Activated T-cell treated with anti-CD3 and anti-CD28 coated beads for 48 hours (primary cell): ENCODE data around the gene HSD3B7.

Experiments used
- DNase-seq: peaks from one replicate; pipeline ENCODE4 v3.0.0-alpha.2; 2020; ENCODE audit warnings: low read depth

HSD3B7 gene

DNA sequence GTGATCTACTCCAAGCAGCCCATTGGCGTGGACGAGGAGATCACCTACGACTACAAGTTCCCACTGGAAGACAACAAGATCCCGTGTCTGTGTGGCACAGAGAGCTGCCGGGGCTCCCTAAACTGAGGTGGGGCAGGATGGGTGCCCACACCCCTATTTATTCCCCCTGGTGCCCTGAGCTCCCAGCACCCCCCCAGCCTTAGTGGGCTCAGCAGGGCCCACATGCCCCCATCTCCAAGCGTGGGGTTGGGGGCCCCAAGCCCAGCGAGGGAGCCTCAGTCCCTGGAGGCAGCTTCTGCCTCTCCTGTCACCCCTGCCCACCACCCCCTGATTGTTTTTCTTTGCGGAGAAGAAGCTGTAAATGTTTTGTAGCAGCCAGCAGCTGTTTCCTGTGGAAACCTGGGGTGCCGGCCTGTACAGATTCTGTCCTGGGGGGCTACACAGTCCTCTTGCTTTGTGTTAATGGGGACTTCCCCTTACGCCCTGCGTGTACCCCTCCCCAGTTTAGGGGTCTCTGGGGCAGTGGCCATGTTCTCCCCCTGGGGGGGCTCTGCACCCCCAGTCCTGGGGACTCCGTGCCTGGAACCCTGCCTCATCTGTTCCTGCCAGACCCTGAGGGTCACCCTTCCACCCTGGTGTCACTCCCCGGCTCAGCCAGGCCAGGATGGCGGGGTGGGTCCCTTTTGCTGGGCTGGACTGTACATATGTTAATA is 953 bp upstream of the HSD3B7 start:
- DNase-seq, result no peak

GRCh38 chr16:30985401-30986128 is 558 bp downstream of the HSD3B7 start:
- DNase-seq, result no peak

DNA sequence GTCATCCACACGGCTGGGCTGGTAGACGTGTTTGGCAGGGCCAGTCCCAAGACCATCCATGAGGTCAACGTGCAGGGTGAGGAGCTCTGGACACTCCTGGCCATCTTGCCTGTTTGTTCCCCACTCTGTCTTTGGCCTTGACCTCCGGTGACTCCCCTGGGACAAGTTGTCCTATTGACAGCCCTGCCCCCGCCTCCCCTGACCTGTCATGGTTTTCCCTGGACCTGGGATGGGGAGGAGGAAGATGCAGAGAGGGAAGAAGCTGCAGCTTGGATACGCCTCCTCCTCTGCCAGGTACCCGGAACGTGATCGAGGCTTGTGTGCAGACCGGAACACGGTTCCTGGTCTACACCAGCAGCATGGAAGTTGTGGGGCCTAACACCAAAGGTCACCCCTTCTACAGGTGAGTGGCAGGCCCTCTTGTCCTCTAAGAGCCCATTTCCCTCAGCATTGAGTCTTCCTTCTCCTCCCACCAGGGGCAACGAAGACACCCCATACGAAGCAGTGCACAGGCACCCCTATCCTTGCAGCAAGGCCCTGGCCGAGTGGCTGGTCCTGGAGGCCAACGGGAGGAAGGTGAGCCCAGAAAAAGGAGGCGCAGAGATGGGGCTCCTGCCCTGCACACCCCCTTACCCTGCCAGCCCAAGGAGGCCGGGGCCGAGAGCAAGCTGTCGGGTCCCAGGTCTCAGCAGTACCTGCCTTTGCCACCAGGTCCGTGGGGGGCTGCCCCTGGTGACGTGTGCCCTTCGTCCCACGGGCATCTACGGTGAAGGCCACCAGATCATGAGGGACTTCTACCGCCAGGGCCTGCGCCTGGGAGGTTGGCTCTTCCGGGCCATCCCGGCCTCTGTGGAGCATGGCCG is 1.4 kb downstream of the HSD3B7 start:
- no peak for DNase-seq

DNA sequence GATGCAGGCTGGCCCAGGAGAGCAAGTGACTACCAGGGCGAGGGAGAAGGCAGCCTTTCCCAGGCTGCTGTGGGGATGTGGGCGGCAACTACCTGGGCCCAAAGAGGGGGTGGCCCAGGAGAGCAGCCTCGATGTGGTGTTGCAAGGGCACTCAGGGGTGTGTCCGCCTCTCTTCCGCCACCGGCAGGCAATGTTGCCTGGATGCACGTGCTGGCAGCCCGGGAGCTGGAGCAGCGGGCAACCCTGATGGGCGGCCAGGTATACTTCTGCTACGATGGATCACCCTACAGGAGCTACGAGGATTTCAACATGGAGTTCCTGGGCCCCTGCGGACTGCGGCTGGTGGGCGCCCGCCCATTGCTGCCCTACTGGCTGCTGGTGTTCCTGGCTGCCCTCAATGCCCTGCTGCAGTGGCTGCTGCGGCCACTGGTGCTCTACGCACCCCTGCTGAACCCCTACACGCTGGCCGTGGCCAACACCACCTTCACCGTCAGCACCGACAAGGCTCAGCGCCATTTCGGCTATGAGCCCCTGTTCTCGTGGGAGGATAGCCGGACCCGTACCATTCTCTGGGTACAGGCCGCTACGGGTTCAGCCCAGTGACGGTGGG is 2.7 kb downstream of the HSD3B7 start:
- DNase-seq, result no peak

DNA sequence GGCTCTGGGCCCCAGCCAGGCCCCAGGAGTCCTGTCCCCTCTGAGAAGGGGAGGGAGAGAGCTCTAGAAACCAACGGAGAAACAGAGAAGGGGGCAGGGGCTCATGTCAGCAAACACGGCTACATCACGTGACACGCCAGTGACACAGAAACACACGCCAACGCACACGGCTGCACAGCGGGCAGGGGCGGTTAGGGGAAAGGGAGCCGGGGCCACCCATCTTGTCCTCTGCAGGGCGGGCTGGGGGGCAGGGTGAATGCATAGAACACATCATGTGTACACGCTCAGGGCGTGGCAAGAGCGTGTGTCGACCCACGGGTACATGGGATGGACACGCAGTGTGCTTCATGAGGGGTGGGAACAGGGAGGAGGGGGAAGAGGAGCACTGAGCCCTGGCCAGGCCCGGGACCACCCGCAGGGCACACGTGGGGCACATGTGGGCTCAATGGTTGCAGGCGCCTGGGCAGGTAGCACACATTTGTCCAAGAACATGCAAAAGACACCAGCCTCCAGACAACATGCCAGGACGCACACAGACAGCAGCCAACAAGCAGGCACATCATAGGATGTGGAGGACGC is 4.6 kb downstream of the HSD3B7 start:
- no peak for DNase-seq

DNA sequence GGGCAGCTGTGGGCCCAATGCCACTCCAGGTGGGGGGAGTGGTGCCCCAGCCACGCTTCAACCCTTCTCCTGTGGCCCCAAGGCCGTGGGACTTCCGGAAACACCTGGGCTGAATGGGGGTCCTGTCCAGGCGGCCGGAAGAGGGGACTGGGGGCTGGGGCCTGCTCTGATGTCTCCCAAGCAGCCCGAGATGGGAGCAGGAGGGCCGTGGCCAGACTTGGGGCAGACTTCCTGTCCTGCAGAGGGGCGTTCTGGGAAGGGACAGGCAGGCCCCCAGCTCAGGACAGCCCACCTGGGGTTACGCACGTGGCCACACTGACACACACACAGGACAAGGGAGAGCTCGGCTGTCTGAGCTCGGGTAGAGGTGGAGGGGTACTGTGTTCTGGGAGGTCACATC is 5.1 kb downstream of the HSD3B7 start:
- DNase-seq, result no peak

DNA sequence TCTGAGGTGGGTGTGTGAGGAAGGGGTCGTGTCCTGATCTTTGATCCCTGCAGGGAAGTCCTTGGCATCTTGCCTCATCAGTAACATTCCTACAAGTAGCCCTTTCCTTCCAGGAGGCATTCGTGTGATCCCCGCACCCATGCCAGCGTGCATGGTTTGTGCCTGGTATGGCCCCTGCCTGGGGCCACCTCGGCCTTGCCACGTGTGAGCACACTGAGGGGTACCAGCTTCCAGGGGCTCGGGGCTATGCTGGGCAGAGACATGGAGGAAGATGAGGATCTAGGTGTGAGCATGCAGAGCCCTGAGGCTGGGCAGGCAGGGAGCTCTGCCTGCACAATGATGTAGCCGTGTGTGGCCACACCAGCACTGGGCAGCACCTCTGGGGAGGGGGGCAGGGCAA is 6.0 kb downstream of the HSD3B7 start:
- no peak for DNase-seq

GRCh38 chr16:30992276-30992780 is 7.3 kb downstream of the HSD3B7 start:
- no peak for DNase-seq

DNA sequence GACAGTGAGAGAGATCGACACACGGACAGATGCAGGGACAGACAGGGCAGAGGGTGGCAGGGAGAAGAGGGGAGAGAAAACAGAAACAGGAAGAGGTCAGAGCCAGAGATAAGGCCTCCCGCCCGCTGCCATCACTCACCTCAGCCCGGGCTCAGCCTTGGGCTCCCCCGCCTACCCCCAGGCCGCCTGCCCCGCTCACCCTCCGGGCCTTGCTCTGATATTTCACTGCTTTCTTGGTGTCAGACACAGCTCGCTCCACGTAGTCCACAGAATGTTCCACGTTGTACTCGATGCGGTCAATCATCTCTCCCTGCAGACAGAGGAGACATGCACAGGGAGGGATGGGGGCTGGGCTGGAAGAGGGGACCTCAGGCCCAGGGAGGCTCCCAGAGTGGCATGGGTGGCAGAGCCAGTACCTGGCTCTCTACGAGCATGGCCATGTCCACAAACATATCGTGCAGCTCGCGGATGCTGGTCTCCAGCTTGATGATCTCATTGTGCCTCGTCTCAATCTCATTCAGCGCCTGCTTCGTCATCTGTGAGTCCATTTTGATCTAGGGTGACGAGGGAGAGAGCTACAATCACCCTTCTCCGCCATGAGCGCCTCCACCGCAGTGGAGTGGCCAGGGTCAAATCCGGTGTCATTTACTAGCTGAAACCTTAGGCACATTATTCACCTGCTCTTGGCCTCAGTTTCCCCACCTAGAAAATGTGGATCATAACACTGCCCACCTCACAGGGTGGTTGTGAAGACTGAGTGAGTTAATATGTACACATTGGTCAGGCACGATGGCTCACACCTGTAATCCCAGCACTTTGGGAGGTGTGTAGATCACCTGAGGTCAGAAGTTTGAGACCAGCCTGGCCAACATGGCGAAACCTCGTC is 8.2 kb downstream of the HSD3B7 start:
- DNase-seq, result no peak

- no peak for DNase-seq
Measured at GRCh38 chr16:30995927-30996323, 10.9 kb downstream of the HSD3B7 start.

DNA sequence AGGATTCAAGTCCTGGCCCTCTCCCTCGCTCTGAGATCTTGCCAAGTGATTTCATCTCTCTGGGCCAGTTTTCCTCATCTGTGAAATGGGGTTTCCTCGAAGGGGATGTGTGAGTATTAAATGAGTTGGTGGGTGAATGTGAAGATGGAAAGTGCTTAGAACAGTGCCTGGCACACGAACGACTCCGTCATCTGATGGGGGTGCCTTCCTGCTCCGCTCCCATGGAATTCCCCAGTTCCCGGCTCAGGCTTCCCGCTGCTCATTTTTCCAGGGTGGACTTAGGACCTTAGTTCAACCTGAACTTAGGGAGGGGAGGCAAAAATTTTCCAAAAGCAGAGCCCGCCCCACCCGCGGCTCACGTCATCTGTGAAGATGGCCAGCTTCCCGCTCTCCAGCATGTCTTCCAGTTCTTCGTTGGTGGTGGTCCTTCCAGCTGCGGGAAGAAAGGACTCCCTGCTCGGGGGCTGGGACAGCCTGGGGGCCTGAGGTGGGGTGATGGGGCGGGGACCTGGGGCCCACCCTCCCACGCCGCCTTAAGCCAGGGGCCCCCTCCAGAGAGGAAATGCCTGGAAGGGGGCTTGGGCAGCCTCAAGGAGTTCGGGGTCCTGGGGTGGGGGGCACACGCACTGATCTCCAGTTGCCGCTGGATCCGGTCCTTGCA is 11.4 kb downstream of the HSD3B7 start:
- no peak for DNase-seq

DNA sequence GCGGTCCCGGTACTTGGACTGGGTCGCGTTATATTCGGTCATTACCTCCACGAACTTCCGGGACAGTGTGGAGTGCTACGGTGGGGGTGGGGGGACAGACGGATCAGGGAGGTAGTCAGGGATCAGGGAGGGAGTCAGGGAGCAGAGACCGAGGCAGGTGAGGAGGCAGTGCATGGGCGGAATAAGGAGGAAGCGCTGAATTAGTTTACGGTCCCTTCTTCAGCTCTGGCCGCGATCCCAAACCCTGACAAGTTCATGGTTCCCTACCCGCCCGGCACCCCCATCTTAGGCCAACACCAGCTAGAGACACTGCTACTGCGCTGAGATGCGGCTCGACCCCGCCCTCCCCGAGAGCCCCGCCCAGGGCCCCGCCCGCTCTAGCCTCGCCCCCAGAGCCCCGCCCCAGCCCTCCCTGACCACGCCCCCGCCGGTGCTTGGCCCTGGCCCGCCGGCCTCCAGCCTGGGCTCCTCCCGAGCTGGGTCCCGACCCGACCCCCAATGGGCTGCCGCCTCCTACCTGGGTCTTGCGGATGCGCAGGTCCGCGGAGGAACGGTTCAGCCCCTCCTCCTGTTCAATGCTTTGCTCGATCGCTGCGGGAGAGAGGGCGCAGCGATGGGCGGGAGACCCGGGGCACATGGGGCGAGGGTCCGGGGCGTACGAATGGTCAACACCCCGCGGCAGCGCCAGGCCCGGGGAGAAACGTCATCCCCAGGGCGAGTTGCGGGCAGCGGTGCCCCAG is 12.1 kb downstream of the HSD3B7 start:
- peak; percentile 83 for DNase-seq

- no peak for DNase-seq
Measured at GRCh38 chr16:30997725-30998711, 13.0 kb downstream of the HSD3B7 start.

GRCh38 chr16:30998852-30999761 is 14.1 kb downstream of the HSD3B7 start:
- DNase-seq, result no peak

DNA sequence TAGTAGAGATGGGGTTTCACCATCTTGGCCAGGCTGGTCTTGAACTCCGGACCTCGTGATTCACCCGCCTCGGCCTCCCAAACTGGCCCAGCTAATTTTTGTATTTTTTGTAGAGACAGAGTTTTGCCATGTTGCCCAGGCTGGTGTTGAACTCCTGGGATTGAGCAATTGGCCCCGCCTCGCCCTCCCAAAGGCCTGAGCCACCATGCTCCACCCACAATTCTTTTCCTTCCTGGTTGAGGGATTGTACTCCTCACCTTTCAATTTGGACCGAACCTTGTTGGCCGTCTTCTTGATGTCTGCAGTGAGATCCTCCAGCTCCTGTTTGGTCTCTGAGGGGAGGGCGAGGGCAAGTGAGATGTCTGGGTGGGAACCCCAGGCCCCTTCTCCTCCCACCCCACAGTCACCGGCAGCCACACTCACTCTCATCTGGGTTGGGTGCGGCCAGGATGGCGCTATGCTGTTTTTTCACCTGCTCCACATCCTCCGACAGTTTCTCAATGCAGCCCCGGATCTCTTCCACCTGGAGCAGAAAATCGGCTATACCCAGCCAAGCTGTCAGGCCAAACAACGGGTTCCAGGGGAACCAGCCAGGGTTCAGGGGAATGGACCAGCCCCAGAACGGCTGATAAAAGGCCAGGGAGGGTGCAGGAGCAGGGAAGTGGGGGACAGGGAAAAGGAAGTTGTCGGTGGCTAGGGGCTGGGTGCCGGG is 15.8 kb downstream of the HSD3B7 start:
- no peak for DNase-seq

DNA sequence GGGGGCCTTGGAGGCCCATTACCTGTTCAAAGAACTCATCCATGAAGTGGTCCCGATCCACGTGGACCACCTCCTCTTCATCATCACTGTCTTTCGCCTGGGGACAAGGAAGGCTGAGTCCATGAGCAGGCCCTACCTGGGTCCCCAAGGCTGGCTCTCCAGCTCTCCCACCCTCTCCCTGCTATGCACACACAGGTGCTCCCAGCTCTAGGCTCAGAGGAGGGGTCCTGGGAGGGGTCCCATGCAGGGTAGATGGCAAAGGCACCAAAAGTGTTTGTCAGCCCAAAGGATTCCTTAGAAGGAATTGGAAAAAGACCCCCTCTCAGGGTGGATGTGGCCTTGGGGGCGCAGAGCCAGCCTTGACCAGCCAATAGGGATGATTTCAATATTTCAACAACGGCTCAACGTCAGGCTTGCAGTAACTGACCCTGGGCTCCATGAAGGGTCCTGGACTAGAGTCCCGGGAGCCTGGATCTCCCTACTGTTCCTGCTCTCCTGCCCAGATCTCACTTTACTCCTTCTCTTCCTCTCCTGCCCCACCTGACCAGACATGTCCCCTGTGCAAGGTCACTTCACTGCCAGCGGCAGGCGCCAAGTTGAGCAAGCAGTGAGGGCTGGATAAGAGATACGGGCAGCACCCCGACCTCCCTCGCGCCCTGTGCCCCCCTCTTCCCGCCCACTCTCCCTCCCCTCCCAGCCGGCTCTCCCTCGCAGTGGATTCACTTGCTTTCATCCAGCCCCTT is 16.7 kb downstream of the HSD3B7 start:
- DNase-seq, result no peak
